ENCODE data around the gene PRR32.

GRCh38 chrX:126836186-126836585, 16.7 kb downstream of the PRR32 start:
- TF ChIP-seq CTCF (IDR thresholded peaks at IDR 0.05), result no peak
- TF ChIP-seq POLR2AphosphoS5 (IDR thresholded peaks at IDR 0.05; ENCODE audit: low read depth, low read length), result no peak
- no peak for TF ChIP-seq REST (IDR thresholded peaks at IDR 0.05; ENCODE audit: insufficient read depth in 1 of 2, low read depth in 2 of 2, low read length in 1 of 2)
- TF ChIP-seq TCF7L2 (IDR thresholded peaks at IDR 0.05; ENCODE audit: low read depth, low read length), result no peak
- TF ChIP-seq SIN3A (IDR thresholded peaks at IDR 0.05; ENCODE audit: borderline replicate concordance, insufficient read depth, low read depth, low read length), result no peak
